Upper lobe of right lung (tissue), 1 donor: ENCODE measurements around the gene ARAP1. TPM values are rescaled to one million over a fixed set of nuclear protein-coding genes. Genes with fewer than 3 reads are reported as not detected.

Source experiments
- ATAC-seq: fragments of 200-7000 bp; cut with Tn5 transposase; one replicate; pipeline ENCODE4 v1.9.1; 2020; ENCODE audit warnings: mild to moderate bottlenecking, moderate library complexity
- DNase-seq: peaks from one replicate; pipeline ENCODE4 v3.0.0-alpha.2; 2020
- H3K27ac ChIP-seq: fragments of 200-600 bp; one replicate; pipeline ENCODE4 v1.8.0; 2022
- H3K27me3 ChIP-seq: fragments of 200-600 bp; one replicate; pipeline ENCODE4 v1.8.0; 2022; ENCODE audit warnings: mild to moderate bottlenecking
- H3K36me3 ChIP-seq: fragments of 200-600 bp; one replicate; pipeline ENCODE4 v1.8.0; 2022
- H3K4me1 ChIP-seq: fragments of 200-600 bp; one replicate; pipeline ENCODE4 v1.8.0; 2022
- H3K4me3 ChIP-seq: fragments of 200-600 bp; one replicate; pipeline ENCODE4 v1.8.0; 2022; ENCODE audit warnings: mild to moderate bottlenecking
- H3K9me3 ChIP-seq: fragments of 200-600 bp; one replicate; pipeline ENCODE4 v1.8.0; 2022
- intact Hi-C: fragments of 100-400 bp; cut with DNase I; formaldehyde crosslinking; loops from one replicate; pipeline ENCODE4 v1.11.0; 2022
- total RNA-seq: library from RNA; stranded (reverse); fragmentation: NEBNext Ultra II Directional; extraction: Animal tissue kit (Norgen Biotek cat#: 25700); gene quantifications from one replicate; pipeline ENCODE4 v1.2.1, GENCODE V29; 2021
- TF ChIP-seq, protein P1 (sequence below): fragments of 200-600 bp; IDR thresholded peaks from one replicate; pipeline ENCODE4 v1.8.0; 2022; ENCODE audit warnings: antibody characterized with exemption
- donor health status: DM: no; HTN: yes; CAD: no; lungs with severe emphysema.

The ARAP1 gene
- total RNA-seq, 1 donor from 2014 or later = 226 TPM

DNA sequence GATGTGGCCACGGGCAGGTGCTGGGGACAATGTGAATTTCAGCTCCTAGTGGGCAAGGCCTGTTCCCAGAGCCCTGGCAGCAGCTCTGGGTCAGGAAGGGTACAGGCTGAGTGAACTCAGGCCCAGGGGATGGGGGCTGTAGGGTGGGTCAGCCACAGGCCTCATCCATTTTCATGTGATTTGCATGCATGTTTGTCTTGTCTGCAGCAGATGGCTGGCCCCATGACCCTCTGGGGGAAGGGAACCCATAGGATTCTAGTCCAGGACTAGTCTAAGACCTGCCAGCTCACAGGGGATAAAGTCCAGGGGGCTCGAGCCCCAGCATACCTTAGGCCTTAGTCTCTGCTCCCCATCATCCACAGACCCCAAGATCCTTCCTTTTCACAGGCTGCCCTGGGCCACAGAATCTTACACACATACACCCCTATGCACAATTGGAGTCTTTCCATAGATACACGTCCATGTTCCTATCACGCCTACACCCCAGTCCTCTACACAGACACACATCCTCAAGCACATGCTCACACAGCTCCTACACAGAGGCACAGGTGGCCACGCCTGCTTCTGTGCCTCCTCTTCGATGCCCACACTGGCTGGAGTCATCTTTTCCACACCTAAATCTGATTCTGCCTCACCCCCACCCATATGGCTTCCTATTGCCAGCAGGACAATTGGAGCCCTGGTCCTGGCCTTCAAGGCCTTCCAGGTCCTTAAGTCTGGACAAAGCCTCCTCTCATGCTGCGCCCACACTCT is 103.6 kb downstream of the ARAP1 start:
- ATAC-seq = no peak
- Histone ChIP-seq H3K36me3 (no peaks in the 10 kb centered on the region), H3K27ac (no peak overlapping the region), H3K27me3 (no peaks in the 10 kb centered on the region), H3K4me1 (no peaks in the 10 kb centered on the region), H3K9me3 (no peaks in the 10 kb centered on the region), H3K4me3 (no peak overlapping the region)
- TF ChIP-seq, protein P1, sequence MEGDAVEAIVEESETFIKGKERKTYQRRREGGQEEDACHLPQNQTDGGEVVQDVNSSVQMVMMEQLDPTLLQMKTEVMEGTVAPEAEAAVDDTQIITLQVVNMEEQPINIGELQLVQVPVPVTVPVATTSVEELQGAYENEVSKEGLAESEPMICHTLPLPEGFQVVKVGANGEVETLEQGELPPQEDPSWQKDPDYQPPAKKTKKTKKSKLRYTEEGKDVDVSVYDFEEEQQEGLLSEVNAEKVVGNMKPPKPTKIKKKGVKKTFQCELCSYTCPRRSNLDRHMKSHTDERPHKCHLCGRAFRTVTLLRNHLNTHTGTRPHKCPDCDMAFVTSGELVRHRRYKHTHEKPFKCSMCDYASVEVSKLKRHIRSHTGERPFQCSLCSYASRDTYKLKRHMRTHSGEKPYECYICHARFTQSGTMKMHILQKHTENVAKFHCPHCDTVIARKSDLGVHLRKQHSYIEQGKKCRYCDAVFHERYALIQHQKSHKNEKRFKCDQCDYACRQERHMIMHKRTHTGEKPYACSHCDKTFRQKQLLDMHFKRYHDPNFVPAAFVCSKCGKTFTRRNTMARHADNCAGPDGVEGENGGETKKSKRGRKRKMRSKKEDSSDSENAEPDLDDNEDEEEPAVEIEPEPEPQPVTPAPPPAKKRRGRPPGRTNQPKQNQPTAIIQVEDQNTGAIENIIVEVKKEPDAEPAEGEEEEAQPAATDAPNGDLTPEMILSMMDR = no peak
- no peak for DNase-seq
- intact Hi-C loops = no loop called here

DNA sequence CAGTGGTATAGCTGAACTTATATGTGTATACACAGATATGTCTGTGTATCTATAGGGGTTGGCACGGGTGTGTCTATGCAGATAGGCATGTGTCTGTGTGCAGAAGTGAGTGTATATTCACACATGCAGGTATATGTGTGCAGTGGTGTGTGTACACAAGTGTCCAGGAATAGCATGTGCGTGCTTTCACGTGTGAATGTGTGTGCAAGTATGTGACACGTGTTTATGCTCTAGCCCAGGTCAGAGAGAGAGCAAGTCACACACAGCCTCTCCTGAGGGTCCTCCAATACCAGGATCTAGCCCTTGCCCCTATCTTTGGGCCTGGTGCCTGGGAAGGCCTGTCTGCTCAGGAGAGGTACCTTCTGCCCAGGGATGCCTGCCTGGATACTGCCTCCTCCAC is 104.3 kb downstream of the ARAP1 start:
- Histone ChIP-seq H3K36me3 (no peaks in the 10 kb centered on the region), H3K27ac (no peak overlapping the region), H3K27me3 (no peaks in the 10 kb centered on the region), H3K9me3 (no peaks in the 10 kb centered on the region), H3K4me1 (peaks cover 5% of the 10 kb centered on the region), H3K4me3 (no peak overlapping the region)
- ATAC-seq (no peak), DNase-seq (no peak)
- TF ChIP-seq, protein P1 = no peak
- intact Hi-C loops = no loop called here

DNA sequence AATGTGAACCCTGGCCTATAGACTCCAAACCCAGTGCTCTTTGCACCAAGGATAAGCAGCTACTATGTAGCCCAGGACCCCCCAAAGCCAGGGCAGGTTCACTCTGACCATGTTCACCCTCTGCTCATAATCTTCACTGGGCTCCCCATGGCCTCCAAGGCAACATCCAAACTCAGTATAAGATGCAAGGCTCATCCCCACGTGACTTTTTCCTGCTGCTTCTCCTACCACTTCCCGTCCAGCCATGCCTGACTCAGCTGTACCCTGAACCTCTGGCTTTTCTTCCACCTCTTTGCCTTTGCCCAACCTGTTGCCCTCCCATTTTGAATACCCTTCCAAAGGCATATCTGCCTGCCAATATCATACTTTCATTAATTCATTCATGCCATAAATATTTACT is 105.7 kb downstream of the ARAP1 start:
- no peak overlapping the region for H3K27ac ChIP-seq
- no peak overlapping the region for H3K4me3 ChIP-seq
- no peaks in the 10 kb centered on the region for H3K27me3 ChIP-seq
- no peaks in the 10 kb centered on the region for H3K9me3 ChIP-seq
- peaks cover 13% of the 10 kb centered on the region for H3K4me1 ChIP-seq
- TF ChIP-seq, protein P1 = no peak
- no peaks in the 10 kb centered on the region for H3K36me3 ChIP-seq
- no peak for ATAC-seq
- no peak for DNase-seq
- intact Hi-C loops = no loop called here

DNA sequence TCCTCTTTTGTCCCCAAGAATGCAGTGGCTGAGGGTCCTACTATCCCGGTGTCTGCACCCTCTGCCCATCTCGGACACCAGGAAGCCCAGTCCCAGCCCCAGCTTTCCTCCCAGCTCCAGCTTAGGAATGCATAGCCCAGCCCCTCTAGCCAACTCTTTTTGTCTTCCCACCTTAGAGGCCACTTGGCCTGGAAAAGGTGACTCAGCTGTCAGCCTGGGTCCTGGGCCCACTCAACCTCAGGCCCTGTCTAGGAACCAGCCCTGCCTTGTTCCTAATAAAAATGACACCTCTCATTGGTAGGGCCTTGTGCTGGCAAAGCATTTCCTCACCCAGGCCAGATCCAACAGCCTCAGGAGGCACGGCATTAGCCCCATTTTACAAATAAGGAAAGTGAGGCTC is 106.2 kb downstream of the ARAP1 start:
- Histone ChIP-seq H3K4me3 (no peak overlapping the region), H3K27me3 (peaks cover 3% of the 10 kb centered on the region), H3K36me3 (no peaks in the 10 kb centered on the region), H3K27ac (no peak overlapping the region), H3K4me1 (peaks cover 13% of the 10 kb centered on the region), H3K9me3 (no peaks in the 10 kb centered on the region)
- ATAC-seq (no peak), DNase-seq (no peak)
- intact Hi-C loops = no loop called here
- TF ChIP-seq, protein P1 = no peak

DNA sequence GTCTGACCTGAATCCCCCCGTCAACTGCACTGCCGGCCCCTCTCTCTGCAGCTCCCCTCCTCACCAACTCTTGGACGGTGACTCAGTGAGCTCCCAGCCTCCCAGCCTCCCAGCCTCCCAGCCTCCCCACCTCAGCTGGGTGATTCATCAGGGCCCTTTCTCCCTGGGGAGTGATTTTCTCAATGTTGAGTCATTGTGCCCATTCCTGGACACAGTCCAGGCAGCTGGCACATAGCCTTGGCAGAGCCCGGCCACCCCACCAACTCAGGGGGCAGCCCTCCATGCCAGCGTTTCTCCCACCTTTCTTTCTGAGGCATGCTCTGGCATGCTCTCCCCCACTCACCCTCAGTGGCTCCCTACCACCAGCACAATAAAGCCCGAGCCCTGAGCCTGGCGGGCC is 108.7 kb downstream of the ARAP1 start:
- no peak for DNase-seq
- Histone ChIP-seq H3K27me3 (peaks cover 6% of the 10 kb centered on the region), H3K36me3 (no peaks in the 10 kb centered on the region), H3K9me3 (no peaks in the 10 kb centered on the region), H3K4me3 (no peak overlapping the region), H3K4me1 (peaks cover 13% of the 10 kb centered on the region), H3K27ac (no peak overlapping the region)
- intact Hi-C loops = no loop called here
- TF ChIP-seq, protein P1 = no peak
- no peak for ATAC-seq
